Measurements from ENCODE around the gene CLTRN. TPM values are rescaled to one million over a fixed set of nuclear protein-coding genes. Genes with fewer than 3 reads are reported as not detected.

CLTRN gene
- total and polyA plus RNA-seq, 2 donors (not counting 3 experiments of a cell fraction or from before 2014, with no cell fraction given): 0.04 TPM; not detected in 1

GRCh38 chrX:15601932-15602331, 62.7 kb downstream of the CLTRN start:
- Histone ChIP-seq H3K79me2 (ENCODE audit: control insufficient read depth, insufficient read depth, low read length) (no peaks in the 10 kb centered on the region), H3K9me3 (replicated peaks; ENCODE audit: control insufficient read depth, insufficient read depth, low read length) (no peaks in the 10 kb centered on the region), H3K27ac (ENCODE audit: insufficient read depth, low read depth, low read length) (no peak overlapping the region), H3K9me1 (replicated peaks; ENCODE audit: control insufficient read depth, extremely low read depth, insufficient read depth, low read length) (no peaks in the 10 kb centered on the region), H3K4me1 (ENCODE audit: control insufficient read depth, extremely low read depth, insufficient read depth, low read length) (no peaks in the 10 kb centered on the region), H2AFZ (ENCODE audit: low read depth, low read length) (no peak overlapping the region), H3K9ac (replicated peaks; ENCODE audit: extremely low read depth, insufficient read depth, low read length) (no peak overlapping the region), H3K4me3 (replicated peaks in 1 of 3; ENCODE audit: insufficient read depth in 1 of 3, low read depth in 1 of 3, low read length in 3 of 3) (no peak overlapping the region), H3K4me2 (ENCODE audit: insufficient read depth, low read length) (no peak overlapping the region), H3K36me3 (ENCODE audit: control insufficient read depth in 2 of 2, extremely low read depth in 1 of 2, insufficient read depth in 2 of 2, low read length in 2 of 2) (no peaks in the 10 kb centered on the region), H4K20me1 (replicated peaks; ENCODE audit: control insufficient read depth, extremely low read depth, insufficient read depth, low read length) (no peaks in the 10 kb centered on the region), H3K27me3 (ENCODE audit: control insufficient read depth in 2 of 2, insufficient read depth in 2 of 2, low read length in 2 of 2) (peaks cover 0 to 2% of the 10 kb centered on the region in 2 experiments)
- dilution Hi-C loops (cut with MboI; ENCODE audit: extremely low pct_ligation_motif_present, low sequenced_read_pairs) (no loop called here), intact Hi-C loops (cut with micrococcal nuclease) (no loop called here)
- FAIRE-seq (no peak), DNase-seq (ENCODE audit: low read depth, low spot score) (no peak)
- POLR2A ChIA-PET: no interaction called here
- no TSS peak for BruUV-seq (replicated peaks)
- no peak for TF ChIP-seq CTCF (IDR thresholded peaks at IDR 0.05; ENCODE audit: extremely low read depth in 1 of 2, insufficient read depth in 1 of 2, low read depth in 1 of 2, low read length in 2 of 2)
- CTCF ChIA-PET: no interaction called here

- H4K20me1 ChIP-seq (replicated peaks; ENCODE audit: control insufficient read depth, extremely low read depth, insufficient read depth, low read length): no peaks in the 10 kb centered on the region
- no peaks in the 10 kb centered on the region for H3K9me1 ChIP-seq (replicated peaks; ENCODE audit: control insufficient read depth, extremely low read depth, insufficient read depth, low read length)
- no peak within 1 kb of the TSS for H3K4me2 ChIP-seq (ENCODE audit: insufficient read depth, low read length)
- ChIA-PET POLR2A (no interaction called here), CTCF (no interaction called here)
- no peaks in the 10 kb centered on the region for H3K9me3 ChIP-seq (replicated peaks; ENCODE audit: control insufficient read depth, insufficient read depth, low read length)
- no TSS peak for BruUV-seq (replicated peaks)
- H3K27me3 ChIP-seq (ENCODE audit: control insufficient read depth in 2 of 2, insufficient read depth in 2 of 2, low read length in 2 of 2): peaks cover 0 to 2% of the 10 kb centered on the region in 2 experiments
- no peak within 1 kb of the TSS for H2AFZ ChIP-seq (ENCODE audit: low read depth, low read length)
- no peaks in the 10 kb centered on the region for H3K4me1 ChIP-seq (ENCODE audit: control insufficient read depth, extremely low read depth, insufficient read depth, low read length)
- H3K79me2 ChIP-seq (ENCODE audit: control insufficient read depth, insufficient read depth, low read length): no peaks in the 10 kb centered on the region
- intact Hi-C loops (cut with micrococcal nuclease) (no loop called here), dilution Hi-C loops (cut with MboI; ENCODE audit: extremely low pct_ligation_motif_present, low sequenced_read_pairs) (no loop called here)
- FAIRE-seq: no peak
- H3K36me3 ChIP-seq (ENCODE audit: control insufficient read depth in 2 of 2, extremely low read depth in 1 of 2, insufficient read depth in 2 of 2, low read length in 2 of 2): no peaks in the 10 kb centered on the region
- H3K4me3 ChIP-seq (replicated peaks in 1 of 3; ENCODE audit: insufficient read depth in 1 of 3, low read depth in 1 of 3, low read length in 3 of 3): no peak within 1 kb of the TSS
- H3K27ac ChIP-seq (ENCODE audit: insufficient read depth, low read depth, low read length): no peak within 1 kb of the TSS
- H3K9ac ChIP-seq (replicated peaks; ENCODE audit: extremely low read depth, insufficient read depth, low read length): no peak within 1 kb of the TSS
- DNase-seq (ENCODE audit: low read depth, low spot score): no peak
- TF ChIP-seq CTCF (IDR thresholded peaks at IDR 0.05; ENCODE audit: extremely low read depth in 1 of 2, insufficient read depth in 1 of 2, low read depth in 1 of 2, low read length in 2 of 2) (no peak), FOS (IDR thresholded peaks at IDR 0.05; ENCODE audit: borderline replicate concordance, insufficient read depth, low read length) (no peak), MYC (IDR thresholded peaks at IDR 0.05; ENCODE audit: low read depth, low read length) (no peak), GATA2 (IDR thresholded peaks at IDR 0.05; ENCODE audit: insufficient read depth, insufficient read length, low read depth, low read length) (no peak), EZH2 (IDR thresholded peaks at IDR 0.05; ENCODE audit: borderline replicate concordance, low read depth, low read length, severe bottlenecking) (no peak), POLR2AphosphoS5 (IDR thresholded peaks at IDR 0.05; ENCODE audit: insufficient read depth, low read depth, low read length) (no peak), MAX (IDR thresholded peaks at IDR 0.05; ENCODE audit: insufficient read depth, insufficient read length) (no peak), POLR2A (IDR thresholded peaks at IDR 0.05; ENCODE audit: low read depth, low read length) (no peak)
These were observed 63.9 kb downstream of the CLTRN start, which contains the start of gene ACE2 for GRCh38 chrX:15600745-15601144. Gene ACE2 (minus strand): TSS chrX:15600960. CDS start chrX:15600911, 49 bp downstream.
